ENCODE results near the gene RIN3. TPM values are rescaled to one million over a fixed set of nuclear protein-coding genes. Genes with fewer than 3 reads are reported as not detected.

RIN3 gene
- total RNA-seq, 1 experiment from 2014 or later: 2.4 TPM

DNA sequence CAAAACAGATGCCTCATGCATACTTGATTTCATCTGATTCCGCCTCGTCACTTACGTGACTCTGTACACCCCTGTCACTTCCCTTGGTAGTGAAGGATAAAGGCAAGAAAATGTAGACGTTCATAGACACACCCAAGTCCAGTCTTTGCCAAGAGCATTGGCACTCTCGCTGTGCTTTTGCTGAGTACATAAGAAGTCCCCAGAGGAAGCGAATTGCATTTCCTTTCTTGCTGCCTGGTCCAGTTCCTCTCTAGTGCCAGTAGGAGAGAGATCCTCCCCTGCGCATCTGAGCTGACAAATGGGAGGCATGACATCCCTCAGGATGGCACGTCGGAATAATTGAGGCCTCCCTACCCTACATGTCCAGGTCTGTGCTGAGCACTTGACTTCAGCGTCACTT is 21.3 kb upstream of the RIN3 start:
- ChIA-PET POLR2A (ENCODE audit: low non-redundant PET) (no interaction called here), CTCF (no interaction called here)
- no peaks in the 10 kb centered on the region for H3K36me3 ChIP-seq (ENCODE audit: insufficient read depth, low read length, poor library complexity, severe bottlenecking)
- intact Hi-C loops (cut with micrococcal nuclease; ENCODE audit: unreplicated experiment): no loop called here
- no peaks in the 10 kb centered on the region for H3K27me3 ChIP-seq (replicated peaks; ENCODE audit: insufficient read depth, low read depth, low read length, poor library complexity)
- H3K27ac ChIP-seq (ENCODE audit: low read depth, low read length, poor library complexity, severe bottlenecking): no peak overlapping the region
- H3K4me3 ChIP-seq (ENCODE audit: low read depth, low read length, poor library complexity, severe bottlenecking): no peak overlapping the region
- TF ChIP-seq CTCF (conservative IDR thresholded peaks at IDR 0.05; ENCODE audit: low read depth, low read length) (no peak), EZH2 (IDR thresholded peaks at IDR 0.05; ENCODE audit: borderline replicate concordance, low read depth, low read length, poor library complexity, severe bottlenecking) (no peak)
- H3K4me1 ChIP-seq (ENCODE audit: insufficient read depth, low read length, poor library complexity, severe bottlenecking): no peaks in the 10 kb centered on the region
- BruUV-seq (replicated peaks): no TSS peak
- no peak for DNase-seq (ENCODE audit: low spot score)
- no peaks in the 10 kb centered on the region for H3K9me3 ChIP-seq (ENCODE audit: low read depth, low read length, poor library complexity, severe bottlenecking)

DNA sequence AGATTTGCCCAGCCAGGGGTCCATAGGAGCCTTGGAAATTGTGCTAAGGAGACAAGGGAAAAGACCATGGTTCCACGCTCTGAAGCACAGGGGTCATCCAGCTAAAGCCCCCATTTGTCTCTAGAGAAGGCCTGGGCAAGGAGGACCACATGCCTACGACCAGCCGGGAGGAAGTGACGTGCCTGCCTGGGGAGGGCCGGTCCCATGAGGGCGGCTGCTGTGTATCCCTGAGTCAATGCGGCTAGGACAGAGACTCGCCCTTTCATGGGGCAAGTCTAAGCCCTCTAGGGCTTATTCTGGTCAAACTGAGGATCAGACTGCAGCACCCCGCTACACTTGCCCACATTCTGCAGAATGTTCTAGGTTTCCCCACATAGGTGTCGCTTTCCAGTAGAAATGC is 20.6 kb upstream of the RIN3 start:
- TF ChIP-seq CTCF (conservative IDR thresholded peaks at IDR 0.05; ENCODE audit: low read depth, low read length) (no peak), EZH2 (IDR thresholded peaks at IDR 0.05; ENCODE audit: borderline replicate concordance, low read depth, low read length, poor library complexity, severe bottlenecking) (no peak)
- CTCF ChIA-PET: no interaction called here
- POLR2A ChIA-PET (ENCODE audit: low non-redundant PET): no interaction called here
- Histone ChIP-seq H3K27me3 (replicated peaks; ENCODE audit: insufficient read depth, low read depth, low read length, poor library complexity) (no peaks in the 10 kb centered on the region), H3K9me3 (ENCODE audit: low read depth, low read length, poor library complexity, severe bottlenecking) (no peaks in the 10 kb centered on the region), H3K36me3 (ENCODE audit: insufficient read depth, low read length, poor library complexity, severe bottlenecking) (no peaks in the 10 kb centered on the region), H3K27ac (ENCODE audit: low read depth, low read length, poor library complexity, severe bottlenecking) (no peak overlapping the region), H3K4me3 (ENCODE audit: low read depth, low read length, poor library complexity, severe bottlenecking) (no peak overlapping the region), H3K4me1 (ENCODE audit: insufficient read depth, low read length, poor library complexity, severe bottlenecking) (no peaks in the 10 kb centered on the region)
- no TSS peak for BruUV-seq (replicated peaks)
- no peak for DNase-seq (ENCODE audit: low spot score)
- intact Hi-C loops (cut with micrococcal nuclease; ENCODE audit: unreplicated experiment): no loop called here

- CTCF ChIA-PET: no interaction called here
- no peak overlapping the region for H3K27ac ChIP-seq (ENCODE audit: low read depth, low read length, poor library complexity, severe bottlenecking)
- POLR2A ChIA-PET (ENCODE audit: low non-redundant PET): no interaction called here
- H3K4me1 ChIP-seq (ENCODE audit: insufficient read depth, low read length, poor library complexity, severe bottlenecking): no peaks in the 10 kb centered on the region
- H3K4me3 ChIP-seq (ENCODE audit: low read depth, low read length, poor library complexity, severe bottlenecking): no peak overlapping the region
- H3K27me3 ChIP-seq (replicated peaks; ENCODE audit: insufficient read depth, low read depth, low read length, poor library complexity): no peaks in the 10 kb centered on the region
- no peaks in the 10 kb centered on the region for H3K9me3 ChIP-seq (ENCODE audit: low read depth, low read length, poor library complexity, severe bottlenecking)
- intact Hi-C loops (cut with micrococcal nuclease; ENCODE audit: unreplicated experiment): no loop called here
- no peaks in the 10 kb centered on the region for H3K36me3 ChIP-seq (ENCODE audit: insufficient read depth, low read length, poor library complexity, severe bottlenecking)
- no peak for DNase-seq (ENCODE audit: low spot score)
- TF ChIP-seq CTCF (conservative IDR thresholded peaks at IDR 0.05; ENCODE audit: low read depth, low read length) (no peak), EZH2 (IDR thresholded peaks at IDR 0.05; ENCODE audit: borderline replicate concordance, low read depth, low read length, poor library complexity, severe bottlenecking) (no peak)
- BruUV-seq (replicated peaks): no TSS peak
Observed at GRCh38 chr14:92493492-92493891, 20.1 kb upstream of the RIN3 start.
